Retinal pigment epithelial cell (primary cell): ENCODE data around the gene MATR3.

ENCODE experiments used
- DNase-seq: peaks from one replicate; pipeline ENCODE4 v3.0.0-alpha.2; 2010; ENCODE audit warnings: low read depth
- H3K4me3 ChIP-seq: 2 replicates; pipeline ENCODE4 v1.5.1; 2011; ENCODE audit warnings: mild to moderate bottlenecking, low read length, control low read depth, moderate library complexity
- TF ChIP-seq, protein P1 (sequence below): conservative IDR thresholded peaks from 2 replicates; pipeline ENCODE4 v1.5.1; 2011; ENCODE audit warnings: low read depth, low read length, control low read depth, inconsistent platforms

The MATR3 gene

DNA sequence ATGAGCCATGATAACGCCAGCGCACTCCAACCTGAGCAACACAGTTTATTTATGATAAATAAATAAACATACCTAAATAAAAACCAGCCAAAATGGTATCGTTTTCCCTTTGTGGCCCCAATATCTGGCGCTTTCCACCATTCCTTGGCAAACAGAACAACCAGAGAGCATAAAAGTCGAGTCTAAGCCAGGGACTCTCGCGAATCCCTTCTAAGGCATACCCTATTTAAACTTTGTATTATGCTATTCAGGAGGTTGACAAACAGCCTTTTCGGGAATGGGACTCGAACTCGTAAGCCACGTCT, 386 bp upstream of the MATR3 start:
- peak overlapping the region; percentile 82 for H3K4me3 ChIP-seq
- TF ChIP-seq, protein P1, sequence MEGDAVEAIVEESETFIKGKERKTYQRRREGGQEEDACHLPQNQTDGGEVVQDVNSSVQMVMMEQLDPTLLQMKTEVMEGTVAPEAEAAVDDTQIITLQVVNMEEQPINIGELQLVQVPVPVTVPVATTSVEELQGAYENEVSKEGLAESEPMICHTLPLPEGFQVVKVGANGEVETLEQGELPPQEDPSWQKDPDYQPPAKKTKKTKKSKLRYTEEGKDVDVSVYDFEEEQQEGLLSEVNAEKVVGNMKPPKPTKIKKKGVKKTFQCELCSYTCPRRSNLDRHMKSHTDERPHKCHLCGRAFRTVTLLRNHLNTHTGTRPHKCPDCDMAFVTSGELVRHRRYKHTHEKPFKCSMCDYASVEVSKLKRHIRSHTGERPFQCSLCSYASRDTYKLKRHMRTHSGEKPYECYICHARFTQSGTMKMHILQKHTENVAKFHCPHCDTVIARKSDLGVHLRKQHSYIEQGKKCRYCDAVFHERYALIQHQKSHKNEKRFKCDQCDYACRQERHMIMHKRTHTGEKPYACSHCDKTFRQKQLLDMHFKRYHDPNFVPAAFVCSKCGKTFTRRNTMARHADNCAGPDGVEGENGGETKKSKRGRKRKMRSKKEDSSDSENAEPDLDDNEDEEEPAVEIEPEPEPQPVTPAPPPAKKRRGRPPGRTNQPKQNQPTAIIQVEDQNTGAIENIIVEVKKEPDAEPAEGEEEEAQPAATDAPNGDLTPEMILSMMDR = no peak
- no peak for DNase-seq

GRCh38 chr5:139294374-139295165, 1.0 kb downstream of the MATR3 start:
- peak overlapping the region; percentile 82 for H3K4me3 ChIP-seq
- TF ChIP-seq, protein P1 = peak; percentile 51
- no peak for DNase-seq

DNA sequence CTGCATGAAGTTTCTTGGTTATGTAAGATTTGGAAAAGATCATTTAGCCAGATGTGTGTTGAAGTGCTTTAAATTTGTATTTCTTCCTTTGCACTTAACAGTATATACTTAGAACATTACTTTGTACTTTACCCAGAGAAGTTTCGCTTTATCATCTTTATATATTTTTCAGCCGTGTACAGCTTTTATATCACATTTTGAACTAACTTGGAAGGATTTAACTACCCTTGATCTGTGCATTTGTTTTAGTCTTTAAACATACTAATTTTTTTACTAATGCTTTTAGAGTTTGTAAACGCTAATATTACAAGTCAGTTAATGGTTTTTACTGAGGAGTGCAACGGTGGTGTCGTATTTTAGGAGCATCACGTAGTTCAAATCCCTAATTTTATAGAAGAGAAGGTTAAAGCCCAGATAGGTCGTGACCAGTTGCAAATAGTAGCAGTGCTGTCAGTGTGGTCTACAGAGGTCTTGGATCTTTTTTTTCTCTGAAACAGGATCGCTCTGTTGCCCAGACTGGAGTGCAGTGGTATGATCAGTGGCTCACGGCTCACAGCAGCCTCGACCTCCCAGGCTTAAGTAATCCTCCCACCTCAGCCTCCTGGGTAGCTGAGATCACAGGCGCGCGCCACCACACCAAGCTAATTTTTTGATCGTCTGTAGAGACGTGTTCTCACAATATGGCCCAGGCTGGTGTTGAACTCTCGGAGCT, 2.0 kb downstream of the MATR3 start:
- TF ChIP-seq, protein P1 = no peak
- H3K4me3 ChIP-seq = peak overlapping the region; percentile 82
- DNase-seq = no peak

DNA sequence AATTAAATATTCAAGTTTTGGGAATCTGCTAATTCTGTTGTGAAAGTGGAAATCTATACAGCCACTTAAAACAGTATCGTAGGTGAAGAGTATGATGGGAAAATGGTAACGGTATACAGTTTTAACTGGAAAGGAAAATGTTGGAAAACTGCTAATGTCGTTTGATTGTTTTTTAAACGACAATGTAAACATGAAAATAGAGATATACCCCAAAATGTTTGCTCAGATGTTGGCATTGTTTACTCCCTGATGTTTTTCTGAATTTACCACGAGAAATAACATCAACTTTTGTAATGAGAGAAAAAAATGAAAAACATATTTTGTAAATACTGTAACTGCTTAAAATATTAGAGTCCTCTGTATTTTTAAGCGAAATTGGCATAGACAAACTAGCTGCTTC, 2.7 kb downstream of the MATR3 start:
- H3K4me3 ChIP-seq = peak overlapping the region; percentile 82
- TF ChIP-seq, protein P1 = no peak
- no peak for DNase-seq

GRCh38 chr5:139296862-139297326, 3.4 kb downstream of the MATR3 start:
- TF ChIP-seq, protein P1 = no peak
- H3K4me3 ChIP-seq = no peak overlapping the region
- no peak for DNase-seq

DNA sequence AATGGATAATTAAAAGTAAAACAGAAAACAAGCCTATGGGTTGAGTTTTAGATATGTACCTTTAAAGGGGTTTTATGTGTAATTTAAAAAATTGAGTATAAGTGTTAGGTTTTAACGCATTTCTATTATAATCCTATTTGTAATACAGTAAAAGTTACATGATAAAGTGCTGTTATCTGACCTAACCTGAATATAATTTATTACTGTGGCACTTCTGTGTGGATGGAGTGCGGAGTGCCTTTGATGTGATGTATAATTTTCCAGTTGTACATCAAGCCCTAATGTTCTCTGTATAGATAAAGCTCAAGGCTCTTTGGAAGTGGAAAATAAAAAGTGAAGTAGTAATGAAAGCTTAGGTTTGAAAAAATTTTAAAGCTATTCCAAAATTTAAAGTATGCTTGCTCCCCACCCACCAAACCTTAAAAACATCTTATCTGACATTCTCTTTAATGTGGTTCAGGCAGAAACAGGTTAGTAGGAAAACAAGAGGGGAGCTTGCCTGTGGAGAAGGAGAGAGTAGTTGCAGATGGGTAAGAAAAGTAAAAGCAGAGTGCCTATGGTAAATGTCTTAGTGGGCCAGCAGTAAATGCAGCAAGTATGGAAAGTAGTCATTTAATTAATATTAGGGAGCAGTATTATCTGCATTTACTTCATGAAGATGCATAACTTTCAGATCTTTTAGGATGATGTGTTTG, 4.0 kb downstream of the MATR3 start:
- H3K4me3 ChIP-seq = no peak overlapping the region
- DNase-seq = no peak
- TF ChIP-seq, protein P1 = no peak
